SH-SY5Y (cell line): ENCODE data around the gene EDEM3.

Experiments
- GATA2 ChIP-seq: IDR thresholded peaks from 2 replicates; pipeline ENCODE4 v1.6.1; 2011; ENCODE audit warnings: mild to moderate bottlenecking, low read depth, low read length
- GATA3 ChIP-seq: IDR thresholded peaks from 2 replicates; pipeline ENCODE4 v1.6.1; 2011; ENCODE audit warnings: low read depth, mild to moderate bottlenecking, low read length, moderate library complexity

EDEM3 gene

DNA sequence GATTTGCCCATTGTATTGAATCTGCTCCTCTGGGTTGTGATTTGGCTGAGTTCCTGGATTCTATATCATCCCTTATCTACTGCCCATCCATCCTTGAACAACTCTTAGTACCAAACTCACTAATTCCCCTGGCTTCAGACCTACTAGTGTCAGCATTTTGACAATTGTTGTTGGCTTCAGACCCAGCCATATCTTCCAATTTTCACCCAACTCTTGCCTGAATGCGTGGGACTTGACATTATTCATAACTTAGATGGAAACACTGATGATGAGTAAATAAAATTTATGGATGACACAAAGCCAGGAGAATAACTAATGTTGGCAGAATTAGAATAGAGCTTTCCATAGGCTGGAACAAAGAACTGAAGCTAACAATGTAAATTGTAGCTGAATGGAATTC is 27.3 kb upstream of the EDEM3 start:
- TF ChIP-seq GATA2 = no peak
- TF ChIP-seq GATA3 = no peak

GRCh38 chr1:184775885-184776284 is 21.2 kb upstream of the EDEM3 start:
- TF ChIP-seq GATA2 = no peak
- no peak for TF ChIP-seq GATA3

DNA sequence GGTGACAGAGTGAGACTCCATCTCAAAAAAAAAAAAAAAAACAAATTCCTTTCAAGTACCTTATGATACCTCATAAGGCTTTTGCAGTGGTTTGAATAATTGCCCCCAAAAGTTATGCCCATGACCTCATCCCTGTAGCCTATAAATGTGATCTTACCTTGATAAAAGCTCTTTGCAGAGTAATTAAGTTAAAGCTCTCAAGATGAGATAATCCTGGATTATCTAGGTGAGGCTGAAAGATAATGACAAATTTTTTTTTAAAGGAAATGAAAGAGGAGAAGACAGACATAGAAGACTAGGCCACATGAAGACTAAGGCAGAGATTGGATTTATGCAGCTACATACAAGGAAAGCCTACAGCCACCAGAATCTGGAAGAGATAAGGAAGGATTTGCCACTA is 20.7 kb upstream of the EDEM3 start:
- TF ChIP-seq GATA2 = no peak
- TF ChIP-seq GATA3 = no peak

GRCh38 chr1:184773762-184774320 is 19.2 kb upstream of the EDEM3 start:
- TF ChIP-seq GATA2 (no peak), GATA3 (no peak)

DNA sequence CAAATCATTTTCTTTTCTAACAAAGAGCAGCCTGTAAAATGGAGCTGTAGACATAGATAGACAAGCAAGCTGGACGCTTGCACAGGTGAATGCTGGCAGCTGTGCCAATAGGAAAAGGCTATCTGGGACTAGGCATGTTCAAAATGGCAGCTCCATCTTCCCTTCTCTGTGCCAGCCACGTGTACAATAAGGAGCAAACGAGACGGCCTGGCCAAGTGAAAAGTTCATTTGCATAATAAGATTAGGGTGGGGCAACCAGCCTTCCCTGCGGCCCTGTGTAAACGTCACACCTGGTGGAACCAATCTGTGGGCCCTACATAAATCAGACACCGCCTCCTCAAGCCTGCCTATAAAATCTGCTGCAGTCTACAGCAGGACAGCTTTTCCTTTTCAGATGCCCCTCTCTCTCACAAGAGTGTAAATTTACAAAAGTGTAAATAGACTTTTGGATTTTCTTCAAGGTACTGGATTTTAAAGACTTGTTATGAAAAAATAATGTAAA is 16.6 kb upstream of the EDEM3 start:
- TF ChIP-seq GATA2 (no peak), GATA3 (no peak)

- TF ChIP-seq GATA2 (no peak), GATA3 (no peak)
Measured at GRCh38 chr1:184770181-184770979, 15.7 kb upstream of the EDEM3 start.

DNA sequence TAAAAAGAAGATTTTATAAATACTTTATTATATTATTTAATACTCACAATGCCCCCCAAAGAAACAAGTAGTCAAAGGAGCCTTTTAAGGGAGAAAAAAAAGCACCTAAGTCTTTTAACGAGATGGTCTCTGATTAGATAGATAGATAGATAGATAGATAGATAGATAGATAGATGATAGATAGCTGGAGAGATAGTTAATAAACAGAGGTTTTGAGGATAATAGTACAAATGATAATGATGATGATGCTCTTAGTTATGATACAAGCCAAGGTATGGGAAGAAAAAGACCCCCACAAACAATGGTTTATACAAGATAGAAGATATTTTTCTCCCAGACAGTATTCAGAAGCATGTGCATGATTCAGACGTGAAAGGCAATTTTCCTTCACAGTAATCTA is 14.6 kb upstream of the EDEM3 start:
- TF ChIP-seq GATA3 = no peak
- no peak for TF ChIP-seq GATA2

DNA sequence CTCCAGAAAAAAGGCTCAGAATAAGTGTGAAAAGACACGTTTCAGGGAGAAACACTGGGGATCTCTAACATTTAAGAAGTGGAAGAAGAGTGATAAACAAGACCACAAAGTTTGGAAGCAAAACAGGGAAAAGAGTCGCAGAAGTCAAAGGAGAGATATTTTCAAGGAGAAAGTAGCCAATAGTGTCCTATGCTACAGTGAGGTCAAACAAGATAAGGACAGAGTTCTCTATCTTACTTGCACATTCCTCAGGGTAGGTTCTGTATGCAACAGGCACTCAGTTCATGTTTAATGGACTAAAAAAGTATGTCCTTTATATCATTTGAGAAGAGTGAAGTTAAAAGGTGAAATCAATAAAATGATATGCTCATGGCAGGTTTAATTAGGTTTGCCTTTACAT is 13.8 kb upstream of the EDEM3 start:
- TF ChIP-seq GATA3 (no peak), GATA2 (no peak)

- TF ChIP-seq GATA3 (no peak), GATA2 (no peak)
Measured at GRCh38 chr1:184767591-184767990, 12.9 kb upstream of the EDEM3 start.

- TF ChIP-seq GATA2 = no peak
- TF ChIP-seq GATA3 = no peak
Measured at GRCh38 chr1:184764483-184764882, 9.8 kb upstream of the EDEM3 start.

- TF ChIP-seq GATA3 (no peak), GATA2 (no peak)
Measured at GRCh38 chr1:184761969-184762485, 7.4 kb upstream of the EDEM3 start.

DNA sequence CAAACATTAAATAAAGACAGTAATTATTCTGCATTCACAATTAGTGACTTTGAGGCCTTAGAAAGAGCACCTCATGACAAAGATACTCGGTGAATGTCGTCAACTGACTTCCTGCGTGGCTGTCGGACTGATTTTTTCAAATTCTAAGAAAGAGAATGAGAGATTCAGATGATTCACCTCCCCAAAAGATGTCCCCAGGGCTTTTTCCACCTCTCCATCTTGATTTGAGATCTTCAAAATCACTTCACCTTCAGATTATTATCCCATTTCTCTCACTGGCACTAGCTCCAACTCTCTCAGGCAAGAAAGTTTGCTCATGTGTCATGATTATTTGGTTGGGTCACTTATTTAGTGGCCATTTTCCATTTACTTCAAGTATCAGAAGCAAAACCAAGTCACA is 5.0 kb upstream of the EDEM3 start:
- TF ChIP-seq GATA2 (no peak), GATA3 (no peak)

DNA sequence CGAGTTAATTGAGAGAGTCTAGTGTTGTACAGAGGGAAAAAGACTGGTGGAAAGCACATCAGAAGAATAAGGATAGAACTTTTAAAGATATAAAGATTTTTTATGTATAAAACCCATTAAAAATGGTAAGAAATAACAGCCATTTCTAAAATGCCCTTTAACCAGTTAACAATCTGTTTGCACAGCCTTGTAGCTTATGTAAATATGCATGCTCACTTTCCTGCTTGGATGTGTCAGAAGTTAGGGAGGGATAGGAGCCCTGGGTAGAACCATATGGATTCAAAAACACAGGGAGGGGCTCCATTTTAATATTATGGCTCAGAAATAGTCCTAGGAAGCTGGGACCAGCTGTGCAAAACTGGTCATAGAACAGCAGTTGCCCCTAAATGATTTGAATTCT is 4.5 kb upstream of the EDEM3 start:
- TF ChIP-seq GATA3 = no peak
- no peak for TF ChIP-seq GATA2

GRCh38 chr1:184757891-184758290 is 3.2 kb upstream of the EDEM3 start:
- TF ChIP-seq GATA3 = no peak
- TF ChIP-seq GATA2 = no peak

DNA sequence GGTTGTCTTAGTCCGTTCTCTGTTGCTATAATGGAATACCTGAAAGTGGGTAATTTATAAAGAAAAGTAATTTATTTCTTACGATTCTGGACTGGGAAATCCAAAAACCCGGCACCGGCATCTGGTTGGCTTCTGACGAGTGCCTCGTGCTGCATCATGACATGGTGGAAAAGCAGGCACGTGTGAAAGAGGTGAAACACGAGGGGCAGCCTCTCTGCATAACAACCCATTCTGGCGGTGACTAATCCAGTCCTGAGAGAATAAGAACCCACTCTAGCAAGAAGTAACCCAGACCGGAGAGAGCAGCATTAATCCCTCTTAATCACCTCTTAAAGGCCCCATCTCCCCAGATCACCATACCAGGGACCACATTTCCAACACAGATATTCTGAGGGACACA is 2.7 kb upstream of the EDEM3 start:
- TF ChIP-seq GATA2 (no peak), GATA3 (no peak)
